ENCODE data around the gene SLC9A7.
A peak's percentile ranks its signal among the peaks of the same experiment; 100 is the strongest.

SLC9A7 gene

DNA sequence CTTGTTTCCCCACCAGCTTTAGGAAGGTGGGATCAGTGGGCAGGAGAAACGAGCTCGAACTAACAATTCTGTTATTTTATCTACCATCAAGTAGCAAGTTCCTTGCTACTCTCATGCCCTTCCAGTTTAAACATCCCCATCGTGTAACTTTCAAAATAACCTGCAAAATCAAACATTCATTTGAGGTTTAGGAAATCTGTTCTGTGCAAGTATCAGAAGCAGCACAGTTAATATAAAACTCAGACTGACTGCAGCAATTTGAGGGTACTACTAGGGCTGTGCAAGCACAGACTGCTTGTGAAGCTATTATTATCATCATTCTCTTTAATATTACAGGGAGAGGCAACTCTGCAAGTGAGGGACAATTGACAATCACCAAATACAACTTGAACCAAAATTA is 137.3 kb downstream of the SLC9A7 start:
- DNase-seq (ENCODE audit: insufficient read length, low spot score) (no peak), FAIRE-seq (no peak)
- TF ChIP-seq TAF1 (IDR thresholded peaks at IDR 0.05; ENCODE audit: low read depth, low read length) (no peak), SPI1 (IDR thresholded peaks at IDR 0.05; ENCODE audit: low read depth, low read length) (no peak), POU2F2 (IDR thresholded peaks at IDR 0.05; ENCODE audit: low read depth, low read length) (no peak), POLR2AphosphoS5 (IDR thresholded peaks at IDR 0.05; ENCODE audit: low read depth, low read length) (no peak), PAX5 (IDR thresholded peaks at IDR 0.05; ENCODE audit: insufficient read depth, low read length, severe bottlenecking) (no peak), POLR2A (IDR thresholded peaks at IDR 0.05; ENCODE audit: low read depth, low read length) (no peak)

GRCh38 chrX:46620505-46620904 is 138.4 kb downstream of the SLC9A7 start:
- TF ChIP-seq TAF1 (IDR thresholded peaks at IDR 0.05; ENCODE audit: low read depth, low read length) (no peak), POU2F2 (IDR thresholded peaks at IDR 0.05; ENCODE audit: low read depth, low read length) (no peak), SPI1 (IDR thresholded peaks at IDR 0.05; ENCODE audit: low read depth, low read length) (no peak), POLR2A (IDR thresholded peaks at IDR 0.05; ENCODE audit: low read depth, low read length) (no peak), PAX5 (IDR thresholded peaks at IDR 0.05; ENCODE audit: insufficient read depth, low read length, severe bottlenecking) (no peak), POLR2AphosphoS5 (IDR thresholded peaks at IDR 0.05; ENCODE audit: low read depth, low read length) (no peak)
- DNase-seq (ENCODE audit: insufficient read length, low spot score) = no peak
- FAIRE-seq = no peak

GRCh38 chrX:46618947-46619346 is 140.0 kb downstream of the SLC9A7 start:
- peak; percentile 58 for FAIRE-seq
- no peak for DNase-seq (ENCODE audit: insufficient read length, low spot score)
- TF ChIP-seq POU2F2 (IDR thresholded peaks at IDR 0.05; ENCODE audit: low read depth, low read length) (no peak), SPI1 (IDR thresholded peaks at IDR 0.05; ENCODE audit: low read depth, low read length) (no peak), TAF1 (IDR thresholded peaks at IDR 0.05; ENCODE audit: low read depth, low read length) (no peak), POLR2AphosphoS5 (IDR thresholded peaks at IDR 0.05; ENCODE audit: low read depth, low read length) (no peak), POLR2A (IDR thresholded peaks at IDR 0.05; ENCODE audit: low read depth, low read length) (no peak), PAX5 (IDR thresholded peaks at IDR 0.05; ENCODE audit: insufficient read depth, low read length, severe bottlenecking) (no peak)

- no peak for TF ChIP-seq POLR2A (IDR thresholded peaks at IDR 0.05; ENCODE audit: low read depth, low read length)
- no peak for TF ChIP-seq POLR2AphosphoS5 (IDR thresholded peaks at IDR 0.05; ENCODE audit: low read depth, low read length)
- TF ChIP-seq TAF1 (IDR thresholded peaks at IDR 0.05; ENCODE audit: low read depth, low read length) = no peak
- TF ChIP-seq POU2F2 (IDR thresholded peaks at IDR 0.05; ENCODE audit: low read depth, low read length) = no peak
- TF ChIP-seq PAX5 (IDR thresholded peaks at IDR 0.05; ENCODE audit: insufficient read depth, low read length, severe bottlenecking) = no peak
- TF ChIP-seq SPI1 (IDR thresholded peaks at IDR 0.05; ENCODE audit: low read depth, low read length) = no peak
- DNase-seq (ENCODE audit: insufficient read length, low spot score) = no peak
- no peak for FAIRE-seq
These were observed 141.0 kb downstream of the SLC9A7 start for GRCh38 chrX:46617906-46618305.

- no peak for DNase-seq (ENCODE audit: insufficient read length, low spot score)
- FAIRE-seq = peak; percentile 40
- TF ChIP-seq POLR2AphosphoS5 (IDR thresholded peaks at IDR 0.05; ENCODE audit: low read depth, low read length) (no peak), TAF1 (IDR thresholded peaks at IDR 0.05; ENCODE audit: low read depth, low read length) (no peak), POU2F2 (IDR thresholded peaks at IDR 0.05; ENCODE audit: low read depth, low read length) (no peak), POLR2A (IDR thresholded peaks at IDR 0.05; ENCODE audit: low read depth, low read length) (no peak), PAX5 (IDR thresholded peaks at IDR 0.05; ENCODE audit: insufficient read depth, low read length, severe bottlenecking) (no peak), SPI1 (IDR thresholded peaks at IDR 0.05; ENCODE audit: low read depth, low read length) (no peak)
These were observed 147.1 kb downstream of the SLC9A7 start for GRCh38 chrX:46611658-46612362.

DNA sequence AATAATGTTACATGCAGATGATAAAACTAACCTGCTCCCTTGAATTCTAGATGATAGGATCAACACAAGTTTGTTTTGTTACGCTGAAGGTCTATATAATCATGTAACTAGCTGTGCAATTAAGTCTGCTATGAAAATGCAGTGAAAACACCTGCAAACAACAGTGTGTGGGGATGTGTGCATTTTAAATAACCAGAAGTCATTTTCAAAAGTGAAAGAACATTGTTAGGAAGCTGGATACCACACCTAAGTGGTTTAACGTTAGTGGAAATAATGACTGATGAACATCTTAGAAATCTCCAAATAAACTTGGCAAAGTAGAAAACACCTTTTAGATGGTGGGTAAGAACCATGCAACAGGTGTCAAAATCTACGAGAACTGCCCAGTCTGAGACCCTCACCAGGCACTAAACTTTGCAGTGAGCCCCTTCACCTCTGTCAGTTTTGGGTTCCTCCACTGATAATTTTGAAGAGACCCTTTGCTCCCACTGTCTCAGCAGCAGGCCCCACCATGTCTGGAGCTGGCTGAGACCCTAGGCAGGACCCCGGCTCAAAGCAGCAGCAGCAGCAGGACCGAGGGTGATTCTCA is 148.8 kb downstream of the SLC9A7 start:
- DNase-seq (ENCODE audit: insufficient read length, low spot score) (no peak), FAIRE-seq (peak; percentile 48)
- TF ChIP-seq POLR2AphosphoS5 (IDR thresholded peaks at IDR 0.05; ENCODE audit: low read depth, low read length) (no peak), SPI1 (IDR thresholded peaks at IDR 0.05; ENCODE audit: low read depth, low read length) (no peak), TAF1 (IDR thresholded peaks at IDR 0.05; ENCODE audit: low read depth, low read length) (no peak), PAX5 (IDR thresholded peaks at IDR 0.05; ENCODE audit: insufficient read depth, low read length, severe bottlenecking) (no peak), POLR2A (IDR thresholded peaks at IDR 0.05; ENCODE audit: low read depth, low read length) (no peak), POU2F2 (IDR thresholded peaks at IDR 0.05; ENCODE audit: low read depth, low read length) (no peak)

DNA sequence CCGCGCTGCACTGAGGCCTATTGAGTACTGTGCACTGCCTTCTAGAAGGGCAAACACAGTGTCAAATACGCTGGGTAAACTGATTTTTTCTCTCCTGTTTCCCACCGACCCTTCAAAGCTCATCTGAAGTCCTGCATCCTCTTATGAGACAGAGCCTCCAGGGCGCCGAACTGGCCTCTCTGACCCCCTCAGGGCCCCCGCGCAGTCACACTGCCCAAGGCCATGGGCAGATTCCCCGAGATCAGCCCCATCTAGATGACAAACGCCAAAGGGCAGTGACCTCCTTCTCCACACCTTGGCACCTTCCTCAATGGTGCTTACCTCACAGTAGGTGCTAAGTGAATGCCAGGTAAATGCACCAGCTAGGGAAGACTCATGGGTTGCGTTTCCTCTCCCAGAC is 151.0 kb downstream of the SLC9A7 start:
- TF ChIP-seq PAX5 (IDR thresholded peaks at IDR 0.05; ENCODE audit: insufficient read depth, low read length, severe bottlenecking) = no peak
- no peak for TF ChIP-seq TAF1 (IDR thresholded peaks at IDR 0.05; ENCODE audit: low read depth, low read length)
- TF ChIP-seq POU2F2 (IDR thresholded peaks at IDR 0.05; ENCODE audit: low read depth, low read length) = no peak
- TF ChIP-seq POLR2AphosphoS5 (IDR thresholded peaks at IDR 0.05; ENCODE audit: low read depth, low read length) = peak; percentile 27; the same call in 1 of the 2 replicates
- FAIRE-seq (peak; percentile 45), DNase-seq (ENCODE audit: insufficient read length, low spot score) (no peak)

- DNase-seq (ENCODE audit: insufficient read length, low spot score) = no peak
- FAIRE-seq = peak; percentile 62
- no peak for TF ChIP-seq POLR2A (IDR thresholded peaks at IDR 0.05; ENCODE audit: low read depth, low read length)
- no peak for TF ChIP-seq SPI1 (IDR thresholded peaks at IDR 0.05; ENCODE audit: low read depth, low read length)
- TF ChIP-seq POLR2AphosphoS5 (IDR thresholded peaks at IDR 0.05; ENCODE audit: low read depth, low read length) = no peak
- TF ChIP-seq TAF1 (IDR thresholded peaks at IDR 0.05; ENCODE audit: low read depth, low read length) = no peak
- TF ChIP-seq PAX5 (IDR thresholded peaks at IDR 0.05; ENCODE audit: insufficient read depth, low read length, severe bottlenecking) = no peak
- no peak for TF ChIP-seq POU2F2 (IDR thresholded peaks at IDR 0.05; ENCODE audit: low read depth, low read length)
These were observed 156.3 kb downstream of the SLC9A7 start for GRCh38 chrX:46602468-46603102.

DNA sequence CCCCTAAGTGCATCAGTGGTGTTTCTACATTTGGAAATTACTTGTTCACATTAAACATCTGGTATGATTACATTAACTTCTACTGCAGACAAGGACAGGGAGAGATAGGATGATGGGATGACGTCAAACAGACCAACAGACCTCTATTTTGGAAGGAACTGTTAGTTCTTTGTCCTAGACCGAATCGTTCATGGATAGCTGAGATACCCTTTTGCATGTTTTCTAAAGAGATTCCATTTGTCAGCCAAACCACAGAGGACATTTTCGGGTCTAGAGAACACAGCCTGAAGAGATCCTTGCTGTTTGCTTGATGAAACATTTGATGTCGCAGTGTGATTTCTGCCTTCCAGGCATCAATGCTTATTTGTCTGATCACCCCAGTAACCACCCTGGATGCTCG is 157.6 kb downstream of the SLC9A7 start:
- no peak for DNase-seq (ENCODE audit: insufficient read length, low spot score)
- TF ChIP-seq PAX5 (IDR thresholded peaks at IDR 0.05; ENCODE audit: insufficient read depth, low read length, severe bottlenecking) (no peak), TAF1 (IDR thresholded peaks at IDR 0.05; ENCODE audit: low read depth, low read length) (no peak), SPI1 (IDR thresholded peaks at IDR 0.05; ENCODE audit: low read depth, low read length) (no peak), POLR2A (IDR thresholded peaks at IDR 0.05; ENCODE audit: low read depth, low read length) (no peak), POLR2AphosphoS5 (IDR thresholded peaks at IDR 0.05; ENCODE audit: low read depth, low read length) (no peak), POU2F2 (IDR thresholded peaks at IDR 0.05; ENCODE audit: low read depth, low read length) (no peak)
- FAIRE-seq = peak; percentile 33

All from GM12891 (cell line).